PFSK-1 (cell line): ENCODE results near the gene NFIB.

Experiments used
- FOXP2 ChIP-seq: optimal IDR thresholded peaks from 2 replicates; pipeline ENCODE3; 2011; ENCODE audit warnings: borderline replicate concordance, control low read depth, inconsistent platforms; ENCODE audit not compliant: insufficient read depth; ENCODE audit errors: extremely low read length, extremely low read depth
- POLR2AphosphoS5 ChIP-seq: IDR thresholded peaks from 2 replicates; pipeline ENCODE4 v1.6.1; 2012; ENCODE audit warnings: low read depth, mild to moderate bottlenecking, control low read depth, low read length, moderate library complexity
- SIN3A ChIP-seq: IDR thresholded peaks from 2 replicates; pipeline ENCODE4 v1.6.1; 2012; ENCODE audit warnings: mild to moderate bottlenecking, low read length, moderate library complexity, borderline replicate concordance; ENCODE audit not compliant: insufficient read depth
- TAF1 ChIP-seq: IDR thresholded peaks from 2 replicates; pipeline ENCODE4 v1.6.1; 2012; ENCODE audit warnings: low read length, control low read depth, borderline replicate concordance; ENCODE audit not compliant: insufficient read depth
- TF ChIP-seq, protein P1 (sequence below), 2 experiments: IDR thresholded peaks; 2 replicates each; pipeline versions ENCODE4 v1.6.1 to v1.8.0; 2011 to 2012; ENCODE audit warnings: low read depth in 2 of 2, low read length in 2 of 2, control low read depth in 1 of 2, inconsistent platforms in 1 of 2, mild to moderate bottlenecking in 1 of 2, moderate library complexity in 1 of 2; ENCODE audit not compliant: insufficient read depth in 1 of 2

The NFIB gene

DNA sequence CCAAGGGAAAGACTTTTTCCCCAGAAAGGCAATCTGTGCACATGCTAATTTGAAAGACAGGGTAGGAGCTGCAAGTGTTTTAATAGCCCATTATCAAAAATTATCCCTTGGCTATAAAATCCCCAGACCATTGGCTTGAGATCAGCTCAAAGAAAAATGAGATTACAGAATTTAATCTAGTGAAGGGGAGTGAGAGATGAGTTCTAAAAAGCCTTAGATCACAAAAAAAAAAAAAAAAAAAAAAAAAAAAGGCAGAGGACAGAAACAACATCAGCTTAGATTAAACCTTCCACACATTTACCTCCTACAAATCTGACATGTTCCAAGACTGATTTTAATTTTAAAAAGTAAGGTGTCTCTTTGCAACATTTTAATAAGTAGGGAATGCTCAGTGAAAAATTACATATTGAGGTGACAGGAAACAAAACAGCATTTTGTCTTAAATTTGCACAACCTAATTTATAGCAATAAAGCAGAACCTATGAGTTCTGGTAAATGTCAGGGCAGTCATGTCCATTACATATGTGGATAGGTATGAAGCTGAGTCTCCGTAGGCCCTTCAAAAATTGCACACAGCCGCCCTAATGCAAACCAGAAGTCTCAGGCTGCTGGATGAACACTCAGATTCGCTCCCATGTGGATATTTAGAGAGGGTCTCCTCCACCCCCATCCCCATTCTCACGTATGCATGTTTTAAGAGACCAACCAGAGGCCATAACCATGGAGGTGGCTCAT, 43.4 kb downstream of the NFIB start:
- TF ChIP-seq POLR2AphosphoS5 (no peak), SIN3A (no peak), FOXP2 (no peak), TAF1 (no peak)
- TF ChIP-seq, protein P1, sequence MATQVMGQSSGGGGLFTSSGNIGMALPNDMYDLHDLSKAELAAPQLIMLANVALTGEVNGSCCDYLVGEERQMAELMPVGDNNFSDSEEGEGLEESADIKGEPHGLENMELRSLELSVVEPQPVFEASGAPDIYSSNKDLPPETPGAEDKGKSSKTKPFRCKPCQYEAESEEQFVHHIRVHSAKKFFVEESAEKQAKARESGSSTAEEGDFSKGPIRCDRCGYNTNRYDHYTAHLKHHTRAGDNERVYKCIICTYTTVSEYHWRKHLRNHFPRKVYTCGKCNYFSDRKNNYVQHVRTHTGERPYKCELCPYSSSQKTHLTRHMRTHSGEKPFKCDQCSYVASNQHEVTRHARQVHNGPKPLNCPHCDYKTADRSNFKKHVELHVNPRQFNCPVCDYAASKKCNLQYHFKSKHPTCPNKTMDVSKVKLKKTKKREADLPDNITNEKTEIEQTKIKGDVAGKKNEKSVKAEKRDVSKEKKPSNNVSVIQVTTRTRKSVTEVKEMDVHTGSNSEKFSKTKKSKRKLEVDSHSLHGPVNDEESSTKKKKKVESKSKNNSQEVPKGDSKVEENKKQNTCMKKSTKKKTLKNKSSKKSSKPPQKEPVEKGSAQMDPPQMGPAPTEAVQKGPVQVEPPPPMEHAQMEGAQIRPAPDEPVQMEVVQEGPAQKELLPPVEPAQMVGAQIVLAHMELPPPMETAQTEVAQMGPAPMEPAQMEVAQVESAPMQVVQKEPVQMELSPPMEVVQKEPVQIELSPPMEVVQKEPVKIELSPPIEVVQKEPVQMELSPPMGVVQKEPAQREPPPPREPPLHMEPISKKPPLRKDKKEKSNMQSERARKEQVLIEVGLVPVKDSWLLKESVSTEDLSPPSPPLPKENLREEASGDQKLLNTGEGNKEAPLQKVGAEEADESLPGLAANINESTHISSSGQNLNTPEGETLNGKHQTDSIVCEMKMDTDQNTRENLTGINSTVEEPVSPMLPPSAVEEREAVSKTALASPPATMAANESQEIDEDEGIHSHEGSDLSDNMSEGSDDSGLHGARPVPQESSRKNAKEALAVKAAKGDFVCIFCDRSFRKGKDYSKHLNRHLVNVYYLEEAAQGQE (IDR thresholded peaks at IDR 0.05; ENCODE audit: insufficient read depth in 1 of 2, low read depth in 2 of 2, low read length in 2 of 2), result no peak

DNA sequence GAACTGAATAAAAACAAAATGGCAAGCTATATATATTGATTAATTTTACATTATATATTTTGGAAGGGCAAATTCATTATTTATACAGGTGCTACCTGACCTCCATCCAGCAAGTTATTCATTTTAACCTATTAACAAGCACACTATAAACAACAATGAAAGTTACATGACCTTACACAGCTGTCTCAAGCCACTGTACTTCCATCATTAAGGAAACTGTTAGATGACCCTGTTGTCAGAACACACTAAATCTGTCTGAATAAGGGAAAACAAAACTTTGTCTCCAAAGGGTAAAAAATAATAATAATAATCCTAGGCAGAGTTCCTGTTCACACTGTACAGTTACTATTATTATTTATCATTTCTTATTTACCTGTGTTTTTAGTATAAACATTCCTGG, 44.0 kb downstream of the NFIB start:
- TF ChIP-seq TAF1 (no peak), SIN3A (no peak), POLR2AphosphoS5 (no peak), FOXP2 (no peak)
- TF ChIP-seq, protein P1 (IDR thresholded peaks at IDR 0.05; ENCODE audit: insufficient read depth in 1 of 2, low read depth in 2 of 2, low read length in 2 of 2), result no peak

DNA sequence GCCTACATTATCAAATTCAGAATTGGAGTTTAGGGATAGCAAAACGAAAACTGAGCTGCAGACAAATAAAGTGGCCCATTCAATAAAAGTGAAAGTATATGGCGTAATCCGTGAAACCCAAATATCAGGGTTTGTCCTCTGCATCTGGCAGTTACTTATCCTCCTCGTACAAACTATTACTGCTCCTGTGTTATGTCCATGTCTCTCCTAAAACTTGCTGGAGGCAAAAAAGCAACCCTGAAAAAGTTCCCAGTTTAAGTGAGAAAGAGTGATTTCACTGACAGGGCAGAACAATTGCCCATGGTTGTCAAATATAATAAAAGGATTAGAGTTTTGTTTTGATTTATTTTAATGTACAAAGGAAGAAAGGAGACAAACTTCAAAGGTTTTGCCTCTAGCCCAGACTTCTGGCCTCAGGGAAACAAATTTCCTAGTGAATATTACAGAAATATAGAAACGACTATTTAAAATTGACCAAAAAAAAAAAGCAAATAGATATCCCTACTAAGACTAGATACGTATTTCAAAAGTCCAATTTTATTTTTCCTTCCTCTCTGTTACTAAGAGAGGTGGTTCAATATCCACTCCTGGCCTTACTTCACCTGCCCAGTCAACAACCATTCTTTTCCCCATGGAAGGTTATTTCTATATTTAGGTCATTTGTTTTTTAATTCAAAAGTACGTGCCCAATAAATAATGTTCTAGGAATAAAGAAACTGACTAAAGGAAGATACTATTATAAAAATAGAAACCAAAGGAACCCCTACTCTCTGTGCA, 50.0 kb downstream of the NFIB start:
- TF ChIP-seq POLR2AphosphoS5, result 0 out of 2 replicates have a peak, but pooled peaks have one; percentile 23
- no peak for TF ChIP-seq FOXP2

DNA sequence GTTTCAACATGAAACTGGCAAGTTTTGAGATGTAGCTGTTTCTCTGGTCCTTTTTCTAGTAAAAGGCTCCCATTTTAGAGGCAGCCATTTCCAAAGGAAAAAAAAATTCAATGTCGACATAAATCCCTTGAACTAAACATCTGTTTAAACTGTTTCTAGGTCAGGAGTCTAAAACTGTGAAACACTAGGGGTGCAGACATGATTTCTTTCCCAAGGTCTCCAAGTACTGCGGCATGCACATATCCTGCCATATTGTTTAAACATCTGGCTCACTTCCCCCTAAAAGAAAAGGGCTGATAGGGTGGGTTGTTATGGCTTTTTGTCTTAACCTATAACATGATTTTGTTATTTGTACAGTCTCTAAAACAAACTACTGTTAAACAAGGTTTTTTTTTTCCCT, 51.1 kb downstream of the NFIB start:
- TF ChIP-seq SIN3A (no peak), TAF1 (no peak), FOXP2 (no peak), POLR2AphosphoS5 (no peak)
- TF ChIP-seq, protein P1 (IDR thresholded peaks at IDR 0.05; ENCODE audit: insufficient read depth in 1 of 2, low read depth in 2 of 2, low read length in 2 of 2), result no peak

DNA sequence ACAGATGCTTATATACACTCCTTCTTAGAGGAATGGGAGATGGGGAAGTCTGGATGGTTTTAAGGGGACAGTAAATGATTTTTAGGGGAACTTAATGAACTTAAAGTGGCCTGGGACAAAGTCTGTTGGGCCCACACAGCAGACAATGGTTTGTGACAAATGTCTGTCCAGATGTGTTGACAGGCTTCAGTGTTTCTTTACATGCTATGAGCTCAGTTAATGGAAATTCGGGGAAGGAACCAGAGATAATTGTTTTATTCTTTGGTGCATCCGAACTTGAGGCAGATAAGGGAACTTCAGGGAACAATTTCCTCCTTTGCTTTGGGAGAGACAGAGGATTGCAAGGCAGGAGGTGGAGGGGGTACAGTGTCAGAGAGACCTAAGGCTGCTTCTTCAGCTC, 52.3 kb downstream of the NFIB start:
- no peak for TF ChIP-seq FOXP2
- no peak for TF ChIP-seq POLR2AphosphoS5
- TF ChIP-seq, protein P1 (IDR thresholded peaks at IDR 0.05; ENCODE audit: insufficient read depth in 1 of 2, low read depth in 2 of 2, low read length in 2 of 2), result no peak
- TF ChIP-seq SIN3A, result no peak
- no peak for TF ChIP-seq TAF1
